NCI-H510A (cell line): ENCODE measurements around the gene PLSCR4.
"Not testable (repeated sequence)": the region's sequence is repeated elsewhere in the genome, so short reads cannot be mapped to it uniquely, and the experiment has no call there.

ENCODE experiments used
- DNase-seq: peaks from one replicate; lab custom pipeline; 2025; lab: John Stamatoyannopoulos, UW

PLSCR4 gene

GRCh38 chr3:146247911-146248310 lies 3.0 kb downstream of the PLSCR4 start:
- no peak for DNase-seq

DNA sequence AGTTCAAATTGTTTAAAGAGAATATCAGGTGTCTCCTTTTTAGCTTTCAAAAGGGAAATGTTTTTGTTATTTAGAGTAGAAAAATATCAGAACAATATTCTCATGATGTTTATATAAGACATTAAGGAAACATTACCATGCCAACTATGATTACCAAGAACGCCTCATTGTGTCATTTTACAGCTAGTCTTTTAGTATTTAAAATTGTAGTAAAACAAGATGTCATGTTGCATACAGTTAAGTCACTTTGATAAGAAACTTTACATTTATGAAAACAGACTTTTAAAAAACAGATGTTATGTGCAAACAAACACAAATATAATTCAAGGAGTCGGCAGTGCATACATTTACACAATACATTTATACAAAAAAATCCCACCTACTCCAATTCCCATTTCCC lies 4.4 kb downstream of the PLSCR4 start:
- DNase-seq: no peak

- no peak for DNase-seq
Observed at GRCh38 chr3:146243559-146243958, 7.3 kb downstream of the PLSCR4 start.

GRCh38 chr3:146241523-146242240 lies 9.2 kb downstream of the PLSCR4 start:
- DNase-seq: no peak

DNA sequence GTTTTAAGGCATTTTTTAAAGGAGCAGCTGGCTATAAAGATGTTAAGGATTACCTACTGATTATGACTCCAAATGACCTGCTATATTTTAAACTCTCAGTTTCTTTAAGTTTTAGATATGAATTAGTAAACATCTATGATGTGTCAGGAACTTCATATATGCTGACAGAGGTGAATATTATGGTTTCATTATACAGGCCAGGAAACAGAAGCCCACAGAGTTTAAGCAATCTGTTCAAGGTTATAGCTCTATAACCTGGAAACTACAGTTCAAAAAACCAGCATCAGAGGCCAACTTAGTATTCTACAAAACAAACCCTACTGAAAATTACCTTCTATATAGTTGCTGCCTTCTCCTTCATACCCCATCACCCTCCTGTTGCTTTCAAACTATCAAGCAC lies 17.4 kb downstream of the PLSCR4 start:
- DNase-seq: no peak

GRCh38 chr3:146227486-146227885 lies 23.4 kb downstream of the PLSCR4 start:
- no peak for DNase-seq

DNA sequence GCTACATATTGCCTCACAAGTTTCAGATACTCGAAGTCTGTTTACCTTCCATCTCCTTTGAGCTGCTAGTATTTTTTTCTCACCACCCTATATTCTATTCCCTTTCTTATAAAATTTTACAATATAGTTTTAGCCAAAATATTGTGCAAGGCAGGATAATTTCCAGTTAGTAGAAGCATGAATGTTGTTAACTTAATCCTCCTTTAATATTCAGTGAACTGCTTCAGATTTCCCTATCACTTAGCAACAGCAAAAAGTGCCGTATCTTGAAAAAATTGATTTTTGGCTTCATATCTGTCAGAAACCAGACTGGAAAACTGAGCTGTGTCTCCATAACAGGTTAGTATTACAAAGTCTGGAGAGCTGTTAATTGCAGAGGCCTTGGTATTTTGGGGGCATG lies 24.0 kb downstream of the PLSCR4 start:
- DNase-seq: no peak

DNA sequence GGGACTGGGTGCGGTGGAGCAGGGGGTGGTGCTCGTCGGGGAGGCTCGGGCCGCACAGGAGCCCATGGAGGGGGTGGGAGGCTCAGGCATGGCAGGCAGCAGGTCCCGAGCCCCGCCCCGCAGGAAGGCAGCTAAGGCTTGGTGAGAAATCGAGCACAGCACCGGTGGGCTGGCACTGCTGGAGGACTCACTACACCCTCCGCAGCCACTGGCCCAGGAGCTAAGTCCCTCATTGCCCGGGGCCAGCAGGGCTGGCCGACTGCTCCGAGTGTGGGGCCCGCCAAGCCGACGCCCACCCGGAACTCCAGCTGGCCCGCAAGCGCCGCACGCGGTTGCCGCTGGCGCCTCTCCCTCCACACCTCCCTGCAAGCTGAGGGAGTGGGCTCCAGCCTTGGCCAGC lies 25.4 kb downstream of the PLSCR4 start:
- not testable (repeated sequence) for DNase-seq

- DNase-seq: no peak
Observed at GRCh38 chr3:146223401-146224373, 27.2 kb downstream of the PLSCR4 start.

DNA sequence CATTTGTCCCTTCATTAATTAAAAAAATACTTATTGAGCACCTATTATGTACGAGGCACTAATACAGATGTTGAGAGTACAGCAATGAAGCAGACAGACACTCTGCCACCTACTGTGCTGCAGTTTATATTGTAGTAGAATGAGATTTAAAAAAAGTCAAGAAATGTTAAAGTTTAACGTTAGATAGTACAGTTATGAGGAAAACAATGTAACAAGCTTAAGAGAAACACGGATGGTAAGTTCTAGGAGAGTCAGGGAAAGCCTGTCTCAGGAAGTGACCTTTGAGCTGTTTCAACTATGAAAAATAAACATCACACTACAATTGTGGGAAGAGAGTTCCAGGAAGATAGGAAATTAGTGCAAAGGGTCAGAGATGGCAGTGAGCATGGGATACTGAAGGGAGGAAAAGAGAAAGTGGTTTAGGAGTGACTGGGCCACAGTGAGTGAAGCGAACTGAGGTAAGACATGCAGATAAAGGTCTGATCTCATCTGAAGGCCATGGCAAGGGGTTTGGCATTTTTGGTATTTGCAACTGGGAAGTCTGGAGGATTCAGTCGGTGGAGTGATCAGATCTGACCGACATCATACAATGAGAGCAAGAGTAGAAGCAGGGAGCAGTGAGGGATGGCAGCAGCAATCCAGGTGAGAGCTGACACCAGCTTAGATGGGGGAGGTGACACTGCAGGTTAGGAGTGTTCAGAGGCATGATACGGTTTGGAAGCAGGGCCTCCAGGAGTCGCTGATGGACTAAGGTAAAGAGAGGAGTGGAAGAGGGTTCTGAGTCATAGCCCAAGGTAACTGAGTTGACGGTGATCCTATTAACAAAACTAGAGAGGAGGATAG lies 28.5 kb downstream of the PLSCR4 start:
- no peak for DNase-seq

DNA sequence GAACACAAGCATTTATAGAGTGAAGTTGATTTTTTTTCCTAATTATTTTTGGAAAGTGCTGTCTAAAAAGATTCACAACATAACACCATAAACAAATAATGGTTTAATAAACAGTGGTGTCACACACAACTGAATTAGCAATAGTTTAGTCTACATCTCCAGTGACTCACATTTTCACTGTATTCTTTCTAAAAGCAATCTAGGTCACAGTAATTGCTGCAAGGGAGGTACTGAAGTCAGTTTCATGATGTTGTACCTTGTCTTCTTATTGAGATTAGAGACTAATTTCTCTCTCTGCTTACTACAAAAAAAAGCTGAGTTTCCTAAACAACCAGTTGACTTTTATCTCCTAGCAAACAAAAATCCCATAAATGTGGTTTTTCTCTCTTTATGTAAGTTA lies 29.6 kb downstream of the PLSCR4 start:
- no peak for DNase-seq

DNA sequence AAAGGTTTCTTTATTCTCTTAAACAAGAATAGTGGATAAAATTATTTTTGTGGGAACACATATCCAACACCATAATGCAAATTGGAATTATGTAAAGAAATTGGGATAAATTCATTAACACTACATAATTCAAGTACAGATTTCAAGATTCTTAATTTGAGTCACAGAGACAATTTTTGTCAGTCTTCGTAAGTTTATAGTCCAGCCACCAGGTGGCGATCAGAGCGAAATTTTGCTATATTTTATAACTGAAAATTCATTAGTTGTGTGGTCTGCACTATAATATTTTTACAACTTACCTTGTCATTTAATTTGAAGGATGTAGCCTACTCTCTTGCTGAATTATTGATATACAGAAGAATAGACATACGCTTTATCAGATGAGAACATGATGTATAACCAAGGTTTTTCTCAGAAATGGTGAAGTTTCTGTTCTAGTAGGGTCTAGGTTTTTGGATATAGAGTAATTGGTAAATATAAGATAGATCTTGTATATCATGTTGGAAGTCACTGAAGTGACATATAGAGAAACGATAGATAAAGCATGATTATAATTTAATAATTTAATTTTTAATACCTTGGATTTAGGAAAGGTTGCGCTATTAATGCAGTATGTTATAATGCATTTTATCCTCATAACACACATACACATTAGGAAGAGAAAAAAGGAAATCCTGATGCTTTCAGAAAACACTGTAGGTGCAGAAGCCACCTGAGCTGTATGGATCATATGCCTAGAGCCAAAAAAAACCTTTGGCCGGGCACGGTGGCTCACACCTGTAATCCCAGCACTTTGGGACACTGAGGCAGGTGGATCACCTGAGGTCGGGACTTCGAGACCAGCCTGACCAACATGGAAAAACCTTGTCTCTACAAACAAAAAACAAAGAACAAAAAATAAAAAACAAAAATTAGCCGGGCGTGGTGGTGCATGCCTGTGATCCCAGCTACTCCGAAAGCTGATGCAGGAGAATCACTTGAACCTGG lies 31.7 kb downstream of the PLSCR4 start:
- no peak for DNase-seq

GRCh38 chr3:146217324-146217723 lies 33.6 kb downstream of the PLSCR4 start:
- DNase-seq: no peak

- DNase-seq: no peak
Observed at GRCh38 chr3:146214493-146214892, 36.4 kb downstream of the PLSCR4 start.

- no peak for DNase-seq
Observed at GRCh38 chr3:146209371-146209770, 41.5 kb downstream of the PLSCR4 start.

DNA sequence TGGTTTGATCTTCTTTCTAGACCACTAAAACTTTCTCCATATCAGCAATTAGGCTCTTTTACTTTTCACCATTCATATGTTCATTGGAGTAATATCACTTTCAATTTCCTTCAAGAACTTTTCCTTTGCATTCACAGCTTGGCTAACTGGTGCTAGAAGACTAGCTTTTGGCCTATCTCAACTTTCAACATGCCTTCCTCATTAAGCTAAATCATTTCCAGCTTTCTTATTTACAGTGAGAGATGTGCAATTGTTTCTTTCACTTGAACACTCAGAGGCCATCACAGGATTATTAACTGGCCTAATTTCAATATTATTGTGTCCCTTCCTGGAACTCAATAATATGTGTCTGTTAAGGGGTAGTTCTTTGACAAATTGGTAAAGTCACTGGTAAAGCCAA lies 47.1 kb downstream of the PLSCR4 start:
- no peak for DNase-seq

DNA sequence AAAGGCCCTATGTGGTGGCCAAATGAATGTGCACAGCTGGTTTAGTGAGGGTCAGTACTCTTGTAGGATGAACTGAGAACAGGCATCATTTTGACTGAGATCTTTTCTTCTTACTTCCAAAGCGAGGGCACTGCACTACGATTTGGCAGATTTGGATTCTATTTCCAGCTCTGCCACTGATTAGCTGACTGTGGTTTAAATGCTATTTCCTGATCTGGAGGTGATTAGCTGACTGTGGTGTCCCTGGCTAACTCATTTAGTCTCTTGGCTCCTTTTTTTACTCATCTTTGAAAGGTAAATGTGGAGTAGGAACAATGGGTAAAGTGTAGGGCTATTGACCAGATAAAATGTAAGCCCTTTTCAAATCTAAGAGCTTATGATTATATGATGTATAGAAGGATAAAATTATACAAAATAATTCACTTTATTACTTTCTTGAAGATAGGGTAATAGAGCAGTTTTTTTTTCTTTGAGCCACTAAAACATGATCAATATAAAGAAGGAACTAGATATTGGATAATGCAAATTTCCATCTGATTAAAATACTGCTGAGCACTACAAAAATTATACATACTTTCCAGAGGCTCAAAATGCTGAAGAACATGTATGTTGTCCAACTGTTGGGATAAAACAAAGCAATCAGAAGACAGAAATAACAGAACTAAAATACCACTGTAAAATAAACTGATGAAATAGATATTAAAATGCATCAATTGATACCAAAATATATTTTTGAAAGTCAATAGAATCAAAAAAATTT lies 50.3 kb downstream of the PLSCR4 start:
- no peak for DNase-seq

- no peak for DNase-seq
Observed at GRCh38 chr3:146199762-146200161, 51.1 kb downstream of the PLSCR4 start.

DNA sequence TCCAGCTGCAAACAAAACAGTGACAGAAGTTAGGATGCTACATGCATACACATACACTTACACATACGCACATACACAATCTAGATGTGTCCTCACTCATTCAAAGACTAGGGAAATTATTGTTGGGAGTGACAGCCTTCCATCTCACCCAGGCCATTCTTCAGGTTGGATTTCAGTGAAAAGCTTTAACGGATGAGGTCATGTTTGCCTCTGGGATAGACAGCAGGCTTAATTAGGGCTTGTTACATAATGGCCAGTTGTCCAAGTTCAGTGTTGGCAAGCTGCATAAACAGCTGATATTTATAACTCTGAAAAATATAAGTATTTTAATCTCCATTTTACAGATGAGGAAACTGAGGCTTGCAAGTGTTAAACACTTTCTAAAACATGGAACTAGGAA lies 54.1 kb downstream of the PLSCR4 start:
- no peak for DNase-seq

DNA sequence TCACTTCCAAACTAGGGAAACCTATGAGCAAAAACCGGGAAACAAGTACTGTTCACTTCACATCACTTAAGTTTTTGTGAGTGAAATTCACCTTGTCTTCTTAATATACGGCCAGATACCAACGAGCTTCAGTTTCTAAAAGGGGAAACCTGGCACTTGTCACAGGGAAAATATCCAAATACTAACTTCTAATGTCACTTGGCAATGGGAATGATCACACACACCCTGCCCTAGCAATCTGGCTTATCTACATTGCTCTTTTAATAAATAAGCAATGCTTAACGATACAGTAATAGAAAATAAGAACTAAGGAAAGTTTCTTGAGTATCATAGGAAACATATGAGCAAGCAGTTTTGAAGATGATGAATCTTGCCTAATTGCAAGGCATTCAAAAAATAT lies 55.3 kb downstream of the PLSCR4 start:
- no peak for DNase-seq
